ENCODE data around the gene GPR65.

GPR65 gene

GRCh38 chr14:88043529-88044443, 38.9 kb downstream of the GPR65 start:
- FAIRE-seq: no peak

- FAIRE-seq: no peak
Measured at GRCh38 chr14:88044444-88044758, 39.5 kb downstream of the GPR65 start.

GRCh38 chr14:88044776-88045446, 40.0 kb downstream of the GPR65 start:
- FAIRE-seq: no peak

- FAIRE-seq: no peak
Measured at GRCh38 chr14:88045705-88046104, 40.8 kb downstream of the GPR65 start.

- FAIRE-seq: no peak
Measured at GRCh38 chr14:88048351-88048750, 43.4 kb downstream of the GPR65 start.

- no peak for FAIRE-seq
Measured at GRCh38 chr14:88049266-88049665, 44.3 kb downstream of the GPR65 start.

GRCh38 chr14:88049936-88050335, 45.0 kb downstream of the GPR65 start:
- no peak for FAIRE-seq

- no peak for FAIRE-seq
Measured at GRCh38 chr14:88060576-88060975, 55.6 kb downstream of the GPR65 start.

GRCh38 chr14:88063811-88064210, 58.9 kb downstream of the GPR65 start:
- no peak for FAIRE-seq

Measured in G401.6 (cell line).